Measurements from ENCODE around the gene PDZD2. TPM values are rescaled to one million over a fixed set of nuclear protein-coding genes. Genes with fewer than 3 reads are reported as not detected.

Gene PDZD2
- total and polyA plus RNA-seq, 2 experiments from 2014 or later: 8.3 to 16.9 TPM

GRCh38 chr5:31770132-31770720, 131.3 kb downstream of the PDZD2 start (continued):
- TF ChIP-seq ZNF462 (CRISPR knock-in tag; IDR thresholded peaks at IDR 0.05): no peak
- no peak for TF ChIP-seq REST (IDR thresholded peaks at IDR 0.05; ENCODE audit: unreplicated experiment)
- no peak for TF ChIP-seq ZNF331 (CRISPR knock-in tag; IDR thresholded peaks at IDR 0.05; ENCODE audit: low read depth)
- no peak for TF ChIP-seq CTCF (conservative IDR thresholded peaks at IDR 0.05; ENCODE audit: low read depth in 2 of 2)

Measured in GM23338 (cell line).